Neural cell (in vitro differentiated cells): ENCODE measurements around the gene RAB15. TPM values are rescaled to one million over a fixed set of nuclear protein-coding genes. Genes with fewer than 3 reads are reported as not detected.

Source experiments
- H2AFZ ChIP-seq: fragments of 200-600, 300-800 bp; sonication (generic), shearing (Covaris generic); 2 replicates; pipeline ENCODE4 v1.6.0; 2014; ENCODE audit warnings: low read depth, mild to moderate bottlenecking, antibody characterized with exemption, low read length, moderate library complexity
- H3F3A ChIP-seq: fragments of 200-600 bp; shearing (Covaris generic); 2 replicates; pipeline ENCODE4 v1.6.1; 2016; ENCODE audit warnings: mild to moderate bottlenecking, moderate library complexity, mixed read lengths, antibody characterized with exemption, low read length; ENCODE audit not compliant: insufficient read depth, poor library complexity, severe bottlenecking
- H3K27ac ChIP-seq: fragments of 200-600, 300-800 bp; sonication (generic), shearing (Covaris generic); 2 replicates; pipeline ENCODE4 v1.5.1; 2014; ENCODE audit warnings: mild to moderate bottlenecking, low read length, moderate library complexity
- H3K27me3 ChIP-seq: fragments of 300-800, 200-600 bp; sonication (generic), shearing (Covaris generic); 2 replicates; pipeline ENCODE4 v1.6.0; 2014; ENCODE audit warnings: mild to moderate bottlenecking, low read depth, low read length, moderate library complexity; ENCODE audit not compliant: insufficient read depth
- H3K36me3 ChIP-seq: fragments of 300-800, 200-600 bp; sonication (generic), shearing (Covaris generic); 2 replicates; pipeline ENCODE4 v1.5.1; 2014; ENCODE audit warnings: mild to moderate bottlenecking, antibody characterized with exemption, low read length, moderate library complexity; ENCODE audit not compliant: insufficient read depth
- H3K4me2 ChIP-seq: fragments of 300-800, 200-600 bp; sonication (generic), shearing (Covaris generic); 2 replicates; pipeline ENCODE4 v1.6.0; 2014; ENCODE audit warnings: mild to moderate bottlenecking, low read length
- H3K4me3 ChIP-seq: fragments of 300-800, 200-600 bp; sonication (generic), shearing (Covaris generic); 2 replicates; pipeline ENCODE4 v1.5.1; 2014; ENCODE audit warnings: mild to moderate bottlenecking, low read length, moderate library complexity
- H3K79me2 ChIP-seq: fragments of 200-600 bp; shearing (Covaris generic); replicated peaks from 2 replicates; pipeline ENCODE4 v1.6.0; 2014; ENCODE audit warnings: mild to moderate bottlenecking, low read length, moderate library complexity; ENCODE audit not compliant: insufficient read depth
- H3K9ac ChIP-seq: fragments of 300-800, 200-600 bp; sonication (generic), shearing (Covaris generic); 2 replicates; pipeline ENCODE4 v1.6.1; 2016; ENCODE audit warnings: mild to moderate bottlenecking, low read length, mixed read lengths
- H3K9me2 ChIP-seq: fragments of 200-600 bp; shearing (Covaris generic); 2 replicates; pipeline ENCODE4 v1.6.1; 2016; ENCODE audit warnings: mild to moderate bottlenecking, low read length, mixed read lengths; ENCODE audit not compliant: insufficient read depth
- H3K9me3 ChIP-seq: fragments of 200-600, 300-800 bp; sonication (generic), shearing (Covaris generic); 2 replicates; pipeline ENCODE4 v1.6.1; 2016; ENCODE audit warnings: mild to moderate bottlenecking, mixed run types, low read length, moderate library complexity, mixed read lengths
- H4K20me1 ChIP-seq: fragments of 200-600 bp; shearing (Covaris generic); 2 replicates; pipeline ENCODE4 v1.6.1; 2016; ENCODE audit warnings: mild to moderate bottlenecking, mixed run types; ENCODE audit not compliant: insufficient read depth
- CTCF ChIP-seq: fragments of 450-650 bp; IDR thresholded peaks from 2 replicates; pipeline ENCODE4 v1.5.1; 2014; ENCODE audit warnings: antibody characterized with exemption, mild to moderate bottlenecking, moderate library complexity; ENCODE audit not compliant: poor library complexity, severe bottlenecking
- EP300 ChIP-seq: fragments of 450-650 bp; conservative IDR thresholded peaks from 2 replicates; pipeline ENCODE4 v1.6.1; 2014; ENCODE audit warnings: antibody characterized with exemption, mild to moderate bottlenecking, moderate library complexity; ENCODE audit not compliant: poor library complexity, severe bottlenecking
- EZH2 ChIP-seq: fragments of 200-600, 300-800 bp; shearing (Covaris generic), sonication (generic); IDR thresholded peaks from 2 replicates; pipeline ENCODE4 v1.6.1; 2014; ENCODE audit warnings: antibody characterized with exemption, low read length, borderline replicate concordance, mild to moderate bottlenecking; ENCODE audit not compliant: insufficient read depth, poor library complexity, severe bottlenecking
- MXI1 ChIP-seq: fragments of 450-650 bp; conservative IDR thresholded peaks from 2 replicates; pipeline ENCODE4 v1.6.1; 2014; ENCODE audit warnings: antibody characterized with exemption, mild to moderate bottlenecking; ENCODE audit not compliant: poor library complexity, severe bottlenecking
- POLR2AphosphoS5 ChIP-seq: IDR thresholded peaks from 2 replicates; pipeline ENCODE4 v1.6.1; 2012
- RAD21 ChIP-seq: fragments of 450-650 bp; conservative IDR thresholded peaks from 2 replicates; pipeline ENCODE4 v1.6.1; 2014; ENCODE audit warnings: antibody characterized with exemption, mild to moderate bottlenecking, moderate library complexity
- REST ChIP-seq: IDR thresholded peaks from 2 replicates; pipeline ENCODE4 v1.6.1; 2012; ENCODE audit warnings: borderline replicate concordance
- SMC3 ChIP-seq: fragments of 450-650 bp; conservative IDR thresholded peaks from 2 replicates; pipeline ENCODE4 v1.6.1; 2014; ENCODE audit warnings: antibody characterized with exemption, mild to moderate bottlenecking, moderate library complexity; ENCODE audit not compliant: poor library complexity
- TAF1 ChIP-seq: IDR thresholded peaks from 2 replicates; pipeline ENCODE4 v1.6.1; 2012; ENCODE audit warnings: low read depth
- polyA plus RNA-seq: library from polyadenylated mRNA; depleted of rRNA; stranded (reverse); fragments of >200 nt; gene quantifications from 2 replicates; pipeline ENCODE4 v1.2.3, GENCODE V29; 2014

Gene RAB15
- polyA plus RNA-seq, 1 donor from 2014 or later, result 42.0 TPM

- no peak for TF ChIP-seq EZH2
Observed at GRCh38 chr14:64943556-64943955, 28.6 kb downstream of the RAB15 start (continued).

- no peak within 1 kb of the TSS for H3K4me3 ChIP-seq
- no peak within 1 kb of the TSS for H2AFZ ChIP-seq
- H3K36me3 ChIP-seq, result no peaks in the 10 kb centered on the region
- H4K20me1 ChIP-seq, result no peaks in the 10 kb centered on the region
- no peak for TF ChIP-seq EP300
- TF ChIP-seq SMC3, result no peak
- TF ChIP-seq REST, result no peak
- TF ChIP-seq CTCF, result no peak
- TF ChIP-seq TAF1, result no peak
- TF ChIP-seq POLR2AphosphoS5, result no peak
- no peaks in the 10 kb centered on the region for H3K9me3 ChIP-seq
- no peaks in the 10 kb centered on the region for H3K9me2 ChIP-seq
- H3K27ac ChIP-seq, result no peak within 1 kb of the TSS
- no peaks in the 10 kb centered on the region for H3F3A ChIP-seq
- no peak within 1 kb of the TSS for H3K4me2 ChIP-seq
- H3K27me3 ChIP-seq, result no peaks in the 10 kb centered on the region
- no peak within 1 kb of the TSS for H3K9ac ChIP-seq
- H3K79me2 ChIP-seq, result no peaks in the 10 kb centered on the region
Observed at GRCh38 chr14:64942531-64943111, 29.5 kb downstream of the RAB15 start, which contains the start of gene GPX2. GPX2 (minus strand) TSS chr14:64942745; CDS start chr14:64942726, 19 bp downstream.

- H3K79me2 ChIP-seq, result no peaks in the 10 kb centered on the region
- no peaks in the 10 kb centered on the region for H3K9me3 ChIP-seq
- H3K9me2 ChIP-seq, result no peaks in the 10 kb centered on the region
- no peak overlapping the region for H3K27ac ChIP-seq
- no peak overlapping the region for H3K4me3 ChIP-seq
- TF ChIP-seq EP300 (no peak), MXI1 (no peak), RAD21 (no peak), EZH2 (no peak), REST (no peak), TAF1 (no peak), SMC3 (no peak), CTCF (no peak), POLR2AphosphoS5 (no peak)
- no peaks in the 10 kb centered on the region for H3K36me3 ChIP-seq
- no peak overlapping the region for H3K9ac ChIP-seq
- H3F3A ChIP-seq, result no peaks in the 10 kb centered on the region
- no peaks in the 10 kb centered on the region for H3K27me3 ChIP-seq
- no peak overlapping the region for H2AFZ ChIP-seq
- no peaks in the 10 kb centered on the region for H4K20me1 ChIP-seq
- H3K4me2 ChIP-seq, result no peak overlapping the region
Observed at GRCh38 chr14:64940336-64940910, 31.7 kb downstream of the RAB15 start.
